Kidney (tissue), 14 donors: ENCODE measurements around the gene SCN5A. TPM values are rescaled to one million over a fixed set of nuclear protein-coding genes. Genes with fewer than 3 reads are reported as not detected.

ENCODE experiments used
- DNase-seq, 5 donors: peaks; one replicate each; pipeline ENCODE4 v3.0.0-alpha.2; 2013 to 2020
- FAIRE-seq: peaks from 2 replicates; lab custom pipeline; 2012; peaks lifted over from hg19 to GRCh38; lab: Jason Lieb, UNC
- H3K27ac ChIP-seq, 2 donors: one replicate each; pipeline ENCODE4 v1.7.0; 2013; ENCODE audit warnings: low read depth in 2 of 2, low read length in 2 of 2, inconsistent platforms in 1 of 2
- H3K27me3 ChIP-seq: one replicate; pipeline ENCODE4 v1.7.1; 2013; ENCODE audit warnings: low read length, inconsistent platforms; ENCODE audit not compliant: control insufficient read depth, insufficient read depth
- H3K36me3 ChIP-seq, 3 donors: one replicate each; pipeline versions ENCODE4 v1.7.0 to v1.7.1; 2013; ENCODE audit warnings: low read length in 3 of 3, control low read depth in 1 of 3, inconsistent platforms in 1 of 3; ENCODE audit not compliant: insufficient read depth in 3 of 3, control insufficient read depth in 2 of 3
- H3K4me1 ChIP-seq, 3 donors: one replicate each; pipeline versions ENCODE4 v1.7.0 to v1.7.1; 2013; ENCODE audit warnings: low read length in 3 of 3, inconsistent platforms in 1 of 3, low read depth in 1 of 3; ENCODE audit not compliant: control insufficient read depth in 2 of 3, insufficient read depth in 2 of 3
- H3K4me3 ChIP-seq, 3 donors: one replicate each; pipeline versions ENCODE4 v1.7.0 to v1.8.1; 2013; ENCODE audit warnings: low read length in 3 of 3, control low read depth in 1 of 3, inconsistent platforms in 1 of 3
- H3K9ac ChIP-seq, 3 donors: one replicate each; pipeline versions ENCODE4 v1.7.0 to v1.7.1; 2013; ENCODE audit warnings: low read length in 3 of 3, control low read depth in 1 of 3, inconsistent platforms in 1 of 3
- H3K9me3 ChIP-seq, 3 donors: one replicate each; pipeline versions ENCODE4 v1.7.0 to v1.7.1; 2013; ENCODE audit warnings: low read length in 3 of 3, control low read depth in 1 of 3, inconsistent platforms in 1 of 3; ENCODE audit not compliant: control insufficient read depth in 2 of 3, insufficient read depth in 1 of 3
- CTCF ChIP-seq: IDR thresholded peaks from 3 replicates; pipeline ENCODE4 v1.5.1; 2012; ENCODE audit warnings: mild to moderate bottlenecking, moderate library complexity, borderline replicate concordance; ENCODE audit not compliant: insufficient read depth; ENCODE audit errors: extremely low read depth
- intact Hi-C: fragments of 100-400 bp; cut with DNase I; formaldehyde crosslinking; loops from one replicate; pipeline ENCODE4 v1.11.1; 2022
- polyA plus RNA-seq: library from polyadenylated mRNA; stranded (reverse); fragments of 350-450 nt; fragmentation: Illumina TruSeq; extraction: RNeasy Lipid Tissue Mini Kit (QIAGEN cat#74804); gene quantifications from one replicate; pipeline ENCODE4 v1.2.3, GENCODE V29; 2014; ENCODE audit warnings: low read depth, low replicate concordance; ENCODE audit not compliant: insufficient read depth
- total RNA-seq: library from RNA; stranded (reverse); fragmentation: NEBNext Ultra II Directional; extraction: Animal tissue kit (Norgen Biotek cat#: 25700); gene quantifications from one replicate; pipeline ENCODE4 v1.2.1, GENCODE V29; 2021
- donor health status: control.
- donor health status: control.
- donor health status: control.
- donor health status: control.
- donor health status: control.
- donor health status: DM: yes; HTN: yes; CAD: no.
- donor health status: Normal renal cell carcinoma (clear cell type).

SCN5A gene
- total and polyA plus RNA-seq, 2 donors from 2014 or later, result 0.06 to 0.72 TPM

- no peak for FAIRE-seq
- H3K9me3 ChIP-seq, result no peaks in the 10 kb centered on the region
- intact Hi-C loops, result no loop called here
- no peaks in the 10 kb centered on the region for H3K4me1 ChIP-seq
- peak in 1 of 5 donors; percentile 41 for DNase-seq
- H3K27me3 ChIP-seq, result no peaks in the 10 kb centered on the region
- no peaks in the 10 kb centered on the region for H3K36me3 ChIP-seq
- no peak overlapping the region for H3K9ac ChIP-seq
- no peak for TF ChIP-seq CTCF
- no peak overlapping the region for H3K27ac ChIP-seq
- no peak overlapping the region for H3K4me3 ChIP-seq
These were observed 87.6 kb downstream of the SCN5A start for GRCh38 chr3:38561746-38562466.

- no peaks in the 10 kb centered on the region for H3K9me3 ChIP-seq
- no peak for FAIRE-seq
- intact Hi-C loops, result no loop called here
- no peak overlapping the region for H3K9ac ChIP-seq
- DNase-seq, result peak in 1 of 5 donors; percentile 35
- no peak overlapping the region for H3K27ac ChIP-seq
- TF ChIP-seq CTCF, result no peak
- no peak overlapping the region for H3K4me3 ChIP-seq
- H3K36me3 ChIP-seq, result no peaks in the 10 kb centered on the region
- H3K4me1 ChIP-seq, result no peaks in the 10 kb centered on the region
- no peaks in the 10 kb centered on the region for H3K27me3 ChIP-seq
These were observed 88.3 kb downstream of the SCN5A start for GRCh38 chr3:38560996-38561717.

- Histone ChIP-seq H3K27ac (no peak overlapping the region), H3K4me1 (no peaks in the 10 kb centered on the region), H3K9ac (no peak overlapping the region), H3K36me3 (no peaks in the 10 kb centered on the region), H3K4me3 (no peak overlapping the region), H3K27me3 (no peaks in the 10 kb centered on the region), H3K9me3 (no peaks in the 10 kb centered on the region)
- no peak for TF ChIP-seq CTCF
- FAIRE-seq, result no peak
- DNase-seq, result peak in 1 of 5 donors; percentile 45
- intact Hi-C loops, result no loop called here
These were observed 89.2 kb downstream of the SCN5A start for GRCh38 chr3:38560284-38560683.
